SH-SY5Y (cell line): ENCODE results near the gene PIKFYVE.

ENCODE experiments used
- GATA2 ChIP-seq: IDR thresholded peaks from 2 replicates; pipeline ENCODE4 v1.6.1; 2011; ENCODE audit warnings: mild to moderate bottlenecking, low read depth, low read length
- GATA3 ChIP-seq: IDR thresholded peaks from 2 replicates; pipeline ENCODE4 v1.6.1; 2011; ENCODE audit warnings: low read depth, mild to moderate bottlenecking, low read length, moderate library complexity

DNA sequence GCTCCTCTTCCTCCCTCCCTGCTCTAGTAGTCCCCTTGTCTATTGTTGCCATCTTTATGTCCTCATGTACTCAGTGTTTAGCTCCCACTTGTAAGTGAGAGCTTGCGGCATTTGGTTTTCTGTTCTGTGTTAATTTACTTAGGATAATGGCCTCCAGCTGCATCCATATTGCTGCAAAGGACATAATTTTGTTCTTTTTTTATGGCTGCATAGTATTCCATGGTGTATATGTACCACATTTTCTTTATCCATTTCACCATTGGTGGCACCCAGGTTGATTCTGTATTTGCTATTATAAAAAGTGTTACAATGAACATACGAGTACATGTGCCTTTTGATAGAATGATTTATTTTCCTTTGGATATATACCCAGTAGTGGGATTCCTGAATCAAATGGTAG lies 12.5 kb downstream of the PIKFYVE start:
- TF ChIP-seq GATA2 (no peak), GATA3 (no peak)
